C4-2B (cell line): Measurements from ENCODE around the gene UGT1A8.
A peak's percentile ranks its signal among the peaks of the same experiment; 100 is the strongest.
"Not testable (repeated sequence)": the region's sequence is repeated elsewhere in the genome, so short reads cannot be mapped to it uniquely, and the experiment has no call there.

Source experiments
- H3K27ac ChIP-seq: fragments of 450-650 bp; 2 replicates; pipeline ENCODE4 v1.5.1; 2017
- CTCF ChIP-seq: fragments of 450-650 bp; conservative IDR thresholded peaks from 2 replicates; pipeline ENCODE4 v1.5.1; 2017; ENCODE audit warnings: mild to moderate bottlenecking
- ZFX ChIP-seq: fragments of 450-650 bp; IDR thresholded peaks from 2 replicates; pipeline ENCODE4 v1.6.1; 2017

UGT1A8 gene

GRCh38 chr2:233611284-233611683, 6.1 kb upstream of the UGT1A8 start:
- no peak overlapping the region for H3K27ac ChIP-seq
- TF ChIP-seq CTCF, result no peak
- TF ChIP-seq ZFX, result no peak

- TF ChIP-seq ZFX, result no peak
- no peak overlapping the region for H3K27ac ChIP-seq
These were observed 2.8 kb downstream of the UGT1A8 start for GRCh38 chr2:233620204-233620603.

GRCh38 chr2:233621863-233622262, 4.4 kb downstream of the UGT1A8 start:
- H3K27ac ChIP-seq, result not testable (repeated sequence)

GRCh38 chr2:233627331-233628025, 10.0 kb downstream of the UGT1A8 start:
- no peak overlapping the region for H3K27ac ChIP-seq
- no peak for TF ChIP-seq ZFX
- no peak for TF ChIP-seq CTCF

- H3K27ac ChIP-seq, result not testable (repeated sequence)
These were observed 18.9 kb downstream of the UGT1A8 start, which contains the start of gene UGT1A10 for GRCh38 chr2:233636306-233636705. Gene UGT1A10 (plus strand): TSS chr2:233636448. CDS start chr2:233636523, 75 bp downstream.

- H3K27ac ChIP-seq, result no peak overlapping the region
- no peak for TF ChIP-seq CTCF
- no peak for TF ChIP-seq ZFX
These were observed 21.4 kb downstream of the UGT1A8 start for GRCh38 chr2:233638836-233639235.

GRCh38 chr2:233639860-233640259, 22.4 kb downstream of the UGT1A8 start:
- TF ChIP-seq ZFX (no peak), CTCF (no peak)

GRCh38 chr2:233643128-233643527, 25.7 kb downstream of the UGT1A8 start:
- H3K27ac ChIP-seq, result no peak overlapping the region
- TF ChIP-seq ZFX (no peak), CTCF (peak; percentile 37)

More at GRCh38 chr2:233639860-233640259, 22.4 kb downstream of the UGT1A8 start:
- no peak overlapping the region for H3K27ac ChIP-seq

- H3K27ac ChIP-seq, result not testable (repeated sequence)
These were observed 28.6 kb downstream of the UGT1A8 start for GRCh38 chr2:233646033-233646432.

- TF ChIP-seq ZFX (no peak), CTCF (no peak)
- H3K27ac ChIP-seq, result no peak overlapping the region
These were observed 33.5 kb downstream of the UGT1A8 start for GRCh38 chr2:233650981-233651380.
